HG03460 (cell line): ENCODE measurements around the gene CEP55.

ENCODE experiments used
- ATAC-seq: cut with Tn5 transposase; IDR thresholded peaks from one replicate; pipeline ENCODE4 v1.9.1; 2021; ENCODE audit not compliant: unreplicated experiment

Gene CEP55

DNA sequence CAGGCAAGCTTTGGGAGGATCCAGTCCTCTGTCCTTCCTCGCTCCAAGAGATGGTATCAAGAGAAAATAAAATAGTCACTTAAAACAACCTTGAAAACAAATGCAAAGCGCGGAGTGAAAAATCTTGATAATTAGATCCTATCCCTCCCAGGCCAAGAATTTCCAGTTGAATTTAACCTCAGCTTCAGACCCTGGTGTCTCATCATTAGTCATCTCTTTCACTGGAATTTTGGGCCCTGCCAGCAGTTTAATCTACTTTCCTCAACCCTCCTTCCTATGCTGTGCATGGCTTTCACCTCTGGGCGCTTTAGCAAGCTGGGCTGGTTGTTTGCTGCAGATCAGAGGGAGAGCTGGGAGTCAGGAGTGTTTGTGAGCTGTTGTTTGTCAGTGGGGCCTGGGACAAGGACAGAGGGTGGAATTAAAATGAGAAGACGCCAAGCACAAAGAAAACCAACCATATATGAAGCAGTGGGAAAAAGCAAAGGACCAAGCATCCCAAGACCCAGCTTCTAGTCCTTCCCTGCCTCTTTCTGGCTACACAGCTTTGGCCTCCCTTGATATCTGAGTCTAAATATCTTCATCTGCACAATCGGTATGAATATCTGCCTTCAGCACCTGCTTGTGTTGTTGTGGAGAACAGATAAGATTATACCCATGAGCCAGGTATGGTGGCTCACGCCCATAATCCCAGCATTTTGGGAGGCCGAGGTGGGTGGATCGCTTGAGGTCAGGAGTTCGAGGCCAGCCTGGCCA, 27.8 kb upstream of the CEP55 start:
- ATAC-seq: no peak

GRCh38 chr10:93469454-93469853, 27.0 kb upstream of the CEP55 start:
- no peak for ATAC-seq

DNA sequence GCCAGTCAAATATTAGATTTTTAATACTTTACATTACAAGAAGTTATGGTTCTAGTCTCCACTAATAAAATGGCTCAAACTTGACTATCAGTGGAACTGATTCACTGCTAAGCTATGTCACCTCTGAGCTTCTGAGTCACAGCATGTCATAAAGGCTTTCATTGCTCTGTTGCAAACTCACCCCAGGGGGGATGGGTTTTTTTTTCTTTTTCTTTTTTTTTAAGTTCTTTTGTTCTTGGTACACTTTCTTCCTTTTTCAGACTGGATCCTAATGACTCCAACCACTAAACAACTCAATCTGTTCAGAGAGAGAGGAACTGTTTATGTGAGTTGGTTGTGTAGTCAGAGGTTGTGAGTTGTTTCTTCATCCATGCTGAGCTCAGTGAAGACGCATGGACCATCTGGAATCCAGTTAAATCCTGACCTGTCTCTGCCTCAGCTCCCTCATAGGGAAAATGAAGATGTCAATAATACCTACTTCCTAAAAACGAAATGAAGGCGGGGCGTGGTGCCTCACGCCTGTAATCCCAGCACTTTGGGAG, 25.2 kb upstream of the CEP55 start:
- ATAC-seq: no peak

DNA sequence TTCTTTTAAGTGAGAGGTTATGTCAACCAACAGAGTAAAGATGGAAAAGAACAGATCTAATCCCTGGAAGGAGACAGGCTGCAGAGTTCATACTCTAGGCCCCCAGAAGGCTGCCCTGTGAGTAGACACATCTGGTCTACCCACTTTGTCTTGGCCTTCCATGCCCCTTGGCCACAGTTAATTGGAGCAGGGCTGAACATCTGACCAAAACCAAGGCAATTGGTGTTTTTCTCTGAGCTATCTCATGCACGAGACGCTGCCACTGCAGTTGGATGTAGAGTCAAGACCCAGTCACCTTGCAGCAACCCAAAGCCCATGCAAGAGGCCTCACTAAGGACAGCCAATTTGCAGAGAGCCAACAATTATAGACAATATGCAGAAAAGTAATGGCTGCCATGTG, 23.3 kb upstream of the CEP55 start:
- no peak for ATAC-seq

DNA sequence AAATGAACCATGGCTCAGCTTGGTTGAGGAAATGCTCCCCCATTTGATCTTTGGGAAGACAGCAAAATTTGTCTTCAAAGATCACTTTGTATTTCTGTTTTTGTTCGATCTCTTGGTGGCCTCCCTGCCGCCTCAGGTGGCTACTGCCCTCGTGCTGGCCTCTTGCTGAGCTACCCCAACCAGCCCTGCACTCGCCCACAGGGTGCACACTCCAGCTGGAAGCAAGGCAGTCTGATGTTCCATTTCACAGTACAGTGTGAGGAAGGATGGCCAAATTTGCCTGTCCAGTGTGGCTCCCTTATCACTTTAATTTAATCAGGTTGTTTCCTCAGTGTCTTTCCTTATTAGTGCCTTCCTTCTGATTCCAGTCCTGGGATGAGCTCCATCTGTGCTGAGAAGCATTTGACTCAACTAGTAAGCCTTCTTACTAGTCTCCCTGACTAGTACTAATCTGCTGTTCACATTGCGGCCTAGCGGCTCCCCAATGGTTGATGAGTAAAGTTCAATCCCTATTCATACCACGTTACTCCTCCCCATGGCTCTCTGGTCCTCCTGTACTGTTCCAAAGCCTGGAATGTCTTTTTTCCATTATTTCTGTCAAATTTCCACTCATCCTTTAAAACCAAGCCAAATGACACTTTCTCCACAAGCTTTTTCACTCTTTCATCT, 22.5 kb upstream of the CEP55 start:
- ATAC-seq: no peak

GRCh38 chr10:93475227-93475626, 21.2 kb upstream of the CEP55 start:
- ATAC-seq: no peak

GRCh38 chr10:93475871-93476270, 20.5 kb upstream of the CEP55 start:
- no peak for ATAC-seq

GRCh38 chr10:93476756-93477155, 19.7 kb upstream of the CEP55 start:
- no peak for ATAC-seq

DNA sequence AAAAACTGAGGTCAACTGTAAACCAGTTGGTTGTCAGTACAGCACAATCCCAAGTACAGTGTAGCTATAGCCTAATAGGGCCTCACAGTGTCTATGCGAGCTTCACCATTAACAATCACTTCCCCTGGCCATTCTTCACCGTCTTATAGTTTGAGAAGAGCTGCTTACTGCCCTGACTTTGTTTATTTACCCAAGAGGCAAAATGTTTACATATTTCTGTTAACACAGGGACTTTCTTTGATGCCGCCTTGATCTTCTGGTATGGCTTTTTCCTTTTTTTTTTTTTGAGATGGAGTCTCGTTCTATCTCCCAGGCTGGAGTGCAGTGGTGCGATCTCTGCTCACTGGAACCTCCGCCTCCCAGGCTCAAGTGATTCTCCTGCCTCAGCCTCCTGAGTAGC, 17.5 kb upstream of the CEP55 start:
- no peak for ATAC-seq

- no peak for ATAC-seq
Observed at GRCh38 chr10:93481637-93482144, 14.7 kb upstream of the CEP55 start.

GRCh38 chr10:93482145-93482834, 14.1 kb upstream of the CEP55 start, which contains the start of gene MYOF:
TSS of gene MYOF (minus strand) at chr10:93482334. CDS start at chr10:93482194, 140 bp downstream.
- ATAC-seq: peak; percentile 73

DNA sequence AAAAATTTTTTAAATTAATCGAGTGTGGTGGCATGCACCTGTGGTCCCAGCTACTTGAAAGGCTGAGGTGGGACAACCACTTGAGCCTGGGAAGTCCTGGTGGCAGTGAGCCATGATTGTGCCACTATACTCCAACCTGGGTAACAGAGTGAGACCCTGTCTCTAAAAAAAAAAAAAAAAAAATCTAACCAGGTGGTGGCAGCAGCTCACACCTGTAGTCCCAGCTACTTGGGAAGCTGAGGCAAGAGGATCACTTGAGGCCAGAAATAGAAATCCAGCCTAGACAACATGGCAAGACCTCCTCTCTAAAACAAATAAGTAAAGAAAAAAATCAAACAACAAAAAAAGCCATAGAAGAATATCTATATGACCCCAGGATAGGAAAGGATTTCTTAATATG, 10.7 kb upstream of the CEP55 start:
- ATAC-seq: no peak

GRCh38 chr10:93488956-93489528, 7.4 kb upstream of the CEP55 start:
- no peak for ATAC-seq

DNA sequence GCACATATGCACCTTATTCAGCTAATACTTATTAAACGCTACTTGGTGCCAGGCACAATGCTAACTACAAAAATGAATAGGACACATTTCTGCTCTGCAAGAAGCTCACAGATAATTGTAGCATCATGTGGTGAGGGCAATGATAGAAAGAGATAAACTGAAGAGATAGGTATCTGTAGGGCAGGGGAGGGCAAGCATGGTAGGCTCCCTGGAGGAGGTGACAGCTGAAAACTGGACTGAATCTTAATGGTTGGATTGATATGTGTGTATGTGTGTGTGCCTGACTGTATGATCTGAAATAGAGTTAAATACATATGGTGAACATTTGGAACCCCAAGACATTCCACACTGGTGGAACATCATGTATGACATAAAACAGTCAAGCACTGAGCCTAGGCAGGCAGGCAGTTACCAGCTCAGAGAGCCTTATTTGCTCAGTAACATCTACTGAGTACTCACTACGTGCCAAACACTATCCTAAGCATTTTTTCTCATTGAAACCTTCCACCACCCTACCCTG, 4.8 kb upstream of the CEP55 start:
- no peak for ATAC-seq

- no peak for ATAC-seq
Observed at GRCh38 chr10:93493162-93493561, 3.2 kb upstream of the CEP55 start.

- no peak for ATAC-seq
Observed at GRCh38 chr10:93494494-93494893, 1.9 kb upstream of the CEP55 start.

DNA sequence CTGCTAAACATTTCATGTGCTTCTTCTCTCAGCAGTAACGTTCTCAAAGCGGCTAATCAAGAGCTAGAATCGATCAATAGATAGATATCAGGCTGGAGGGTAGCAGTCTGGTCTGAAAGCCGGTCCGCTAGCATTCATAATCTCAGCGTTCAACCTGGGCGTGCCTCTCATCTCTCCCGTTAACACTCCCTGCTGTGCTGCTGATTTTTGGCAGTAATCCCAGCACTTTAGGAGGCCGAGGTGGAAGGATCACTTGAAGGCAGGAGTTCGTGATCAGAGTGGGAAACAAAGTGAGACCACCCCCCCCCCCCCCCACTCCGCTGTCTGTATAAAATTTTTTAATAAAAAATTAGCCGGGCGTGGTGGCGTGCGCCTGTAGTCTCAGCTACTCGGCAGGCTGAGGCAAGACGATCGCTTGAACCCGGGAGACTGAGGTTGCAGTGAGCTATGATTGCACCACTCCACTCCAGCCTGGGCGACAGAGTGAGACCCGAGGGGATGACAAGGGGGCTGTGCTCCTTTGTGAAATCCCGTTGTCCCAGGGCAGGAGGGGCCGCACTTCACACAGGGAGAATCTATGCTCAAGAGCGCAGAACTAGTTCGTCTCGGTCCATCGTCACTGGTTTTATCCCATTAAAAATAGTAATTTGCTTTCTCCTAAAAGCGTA, 624 bp upstream of the CEP55 start:
- peak; percentile 19 for ATAC-seq

- no peak for ATAC-seq
Observed at GRCh38 chr10:93498166-93498565, 1.8 kb downstream of the CEP55 start.

GRCh38 chr10:93501650-93502049, 5.2 kb downstream of the CEP55 start:
- no peak for ATAC-seq

DNA sequence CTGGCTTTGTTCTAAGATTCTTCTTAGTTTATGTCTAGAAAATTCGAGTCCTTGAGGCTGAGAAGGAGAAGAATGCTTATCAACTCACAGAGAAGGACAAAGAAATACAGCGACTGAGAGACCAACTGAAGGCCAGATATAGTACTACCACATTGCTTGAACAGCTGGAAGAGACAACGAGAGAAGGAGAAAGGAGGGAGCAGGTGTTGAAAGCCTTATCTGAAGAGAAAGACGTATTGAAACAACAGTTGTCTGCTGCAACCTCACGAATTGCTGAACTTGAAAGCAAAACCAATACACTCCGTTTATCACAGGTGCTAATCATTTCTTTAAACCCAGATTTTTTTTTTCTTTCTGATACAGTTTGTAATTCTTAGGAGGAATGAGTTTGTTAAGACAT, 6.7 kb downstream of the CEP55 start:
- no peak for ATAC-seq
